NCI-H510A treated with DMSO at 0.1 percent for 48 hours (cell line): ENCODE results near the gene YPEL2.
A peak's percentile ranks its signal among the peaks of the same experiment; 100 is the strongest.
"Not testable (repeated sequence)": the region's sequence is repeated elsewhere in the genome, so short reads cannot be mapped to it uniquely, and the experiment has no call there.

Experiments used
- DNase-seq: peaks from one replicate; lab custom pipeline; 2025; lab: John Stamatoyannopoulos, UW

The YPEL2 gene

GRCh38 chr17:59406808-59407381 is 75.4 kb downstream of the YPEL2 start:
- peak; percentile 87 for DNase-seq

- DNase-seq = no peak
Observed at GRCh38 chr17:59409336-59410048, 78.0 kb downstream of the YPEL2 start.

GRCh38 chr17:59410049-59410437 is 78.6 kb downstream of the YPEL2 start:
- DNase-seq = no peak

- DNase-seq = not testable (repeated sequence)
Observed at GRCh38 chr17:59412431-59412830, 81.0 kb downstream of the YPEL2 start.

GRCh38 chr17:59413014-59413766 is 81.7 kb downstream of the YPEL2 start:
- no peak for DNase-seq

GRCh38 chr17:59415397-59415796 is 83.9 kb downstream of the YPEL2 start:
- no peak for DNase-seq

- no peak for DNase-seq
Observed at GRCh38 chr17:59416184-59416583, 84.7 kb downstream of the YPEL2 start.

- DNase-seq = no peak
Observed at GRCh38 chr17:59417452-59417851, 86.0 kb downstream of the YPEL2 start.

- no peak for DNase-seq
Observed at GRCh38 chr17:59418732-59419166, 87.3 kb downstream of the YPEL2 start.

GRCh38 chr17:59420901-59421300 is 89.4 kb downstream of the YPEL2 start:
- DNase-seq = no peak

- DNase-seq = no peak
Observed at GRCh38 chr17:59421722-59422121, 90.3 kb downstream of the YPEL2 start.

- no peak for DNase-seq
Observed at GRCh38 chr17:59423137-59423724, 91.8 kb downstream of the YPEL2 start.

- peak; percentile 22 for DNase-seq
Observed at GRCh38 chr17:59423903-59424302, 92.4 kb downstream of the YPEL2 start.

- no peak for DNase-seq
Observed at GRCh38 chr17:59424331-59424730, 92.9 kb downstream of the YPEL2 start.

- no peak for DNase-seq
Observed at GRCh38 chr17:59425085-59425931, 93.9 kb downstream of the YPEL2 start.

- no peak for DNase-seq
Observed at GRCh38 chr17:59426031-59426430, 94.6 kb downstream of the YPEL2 start.

- peak; percentile 26 for DNase-seq
Observed at GRCh38 chr17:59427425-59427921, 96.0 kb downstream of the YPEL2 start.

- no peak for DNase-seq
Observed at GRCh38 chr17:59427996-59428395, 96.5 kb downstream of the YPEL2 start.

- no peak for DNase-seq
Observed at GRCh38 chr17:59428916-59429485, 97.5 kb downstream of the YPEL2 start.

- no peak for DNase-seq
Observed at GRCh38 chr17:59431601-59432000, 100.1 kb downstream of the YPEL2 start.

- DNase-seq = no peak
Observed at GRCh38 chr17:59432657-59433056, 101.2 kb downstream of the YPEL2 start.
